HG03571 (cell line): Measurements from ENCODE around the gene PNRC2.

Experiments used
- ATAC-seq: cut with Tn5 transposase; IDR thresholded peaks from one replicate; pipeline ENCODE4 v1.9.1; 2021; ENCODE audit not compliant: unreplicated experiment

Gene PNRC2, protein sequence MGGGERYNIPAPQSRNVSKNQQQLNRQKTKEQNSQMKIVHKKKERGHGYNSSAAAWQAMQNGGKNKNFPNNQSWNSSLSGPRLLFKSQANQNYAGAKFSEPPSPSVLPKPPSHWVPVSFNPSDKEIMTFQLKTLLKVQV

DNA sequence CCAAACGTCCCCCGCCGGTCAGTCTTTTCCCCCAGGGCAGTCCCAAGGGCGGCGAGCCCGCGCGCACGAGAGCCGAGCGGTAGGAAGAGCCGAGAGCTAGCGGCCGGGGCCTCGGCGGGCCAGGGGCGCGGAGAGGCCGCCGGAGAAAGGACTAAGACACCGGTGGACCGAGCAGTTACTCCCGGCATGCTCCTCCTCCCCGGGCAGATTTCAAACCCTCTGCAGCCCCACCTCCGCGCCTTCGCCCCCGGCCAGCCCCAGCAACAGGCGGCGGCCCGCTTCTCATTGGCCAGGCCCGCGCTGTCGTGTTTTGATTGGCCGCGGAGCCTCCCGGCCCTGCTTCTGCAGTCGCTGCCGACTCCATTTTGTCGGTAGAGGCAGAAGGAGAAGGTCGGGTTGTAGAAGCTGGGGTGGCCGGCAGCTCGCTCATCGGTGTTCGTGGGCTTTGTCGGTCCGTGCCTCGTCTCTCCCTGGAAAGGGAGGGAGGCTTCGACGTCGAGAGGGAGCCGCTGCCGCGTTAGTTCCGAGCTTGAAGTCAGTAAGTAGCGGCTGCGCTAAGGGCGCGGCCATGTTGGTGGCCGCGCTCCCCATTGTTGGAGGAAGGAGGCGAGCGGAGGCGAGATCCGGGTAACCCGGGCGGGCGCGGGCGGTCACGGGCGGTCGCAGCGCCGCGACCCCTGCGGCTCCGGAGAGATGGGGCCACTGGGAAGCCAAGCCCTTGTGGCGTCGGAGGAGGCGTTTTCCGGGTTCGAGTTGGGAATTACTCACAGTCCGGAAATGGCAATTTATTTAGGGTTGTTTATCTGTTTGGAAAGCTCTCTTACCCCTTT, at the start of gene PNRC2:
Gene PNRC2, plus strand, starts transcription at position 368 of the 830 bp plus-strand sequence. CDS start 1,630 bp downstream, outside the sequence.
- peak; percentile 70 for ATAC-seq

DNA sequence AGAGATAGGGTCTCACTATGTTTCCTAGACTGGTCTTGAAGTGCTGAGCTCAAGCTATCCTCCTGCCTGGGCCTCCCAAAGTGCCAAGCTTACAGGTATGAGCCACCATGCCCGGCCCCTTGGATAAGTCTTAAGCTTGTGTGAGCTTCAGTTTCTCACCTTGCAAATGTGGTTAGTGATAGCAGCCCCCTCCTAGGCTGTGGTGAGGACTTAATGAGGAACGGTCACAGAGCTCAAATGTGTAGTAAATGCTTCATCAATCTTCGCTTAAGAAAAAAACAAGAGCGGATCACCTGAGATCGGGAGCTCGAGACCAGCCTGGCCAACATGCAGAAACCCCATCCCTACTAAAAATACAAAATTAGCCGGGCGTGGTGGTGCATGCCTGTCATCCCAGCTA, 49.5 kb upstream of the PNRC2 start:
- ATAC-seq = no peak

DNA sequence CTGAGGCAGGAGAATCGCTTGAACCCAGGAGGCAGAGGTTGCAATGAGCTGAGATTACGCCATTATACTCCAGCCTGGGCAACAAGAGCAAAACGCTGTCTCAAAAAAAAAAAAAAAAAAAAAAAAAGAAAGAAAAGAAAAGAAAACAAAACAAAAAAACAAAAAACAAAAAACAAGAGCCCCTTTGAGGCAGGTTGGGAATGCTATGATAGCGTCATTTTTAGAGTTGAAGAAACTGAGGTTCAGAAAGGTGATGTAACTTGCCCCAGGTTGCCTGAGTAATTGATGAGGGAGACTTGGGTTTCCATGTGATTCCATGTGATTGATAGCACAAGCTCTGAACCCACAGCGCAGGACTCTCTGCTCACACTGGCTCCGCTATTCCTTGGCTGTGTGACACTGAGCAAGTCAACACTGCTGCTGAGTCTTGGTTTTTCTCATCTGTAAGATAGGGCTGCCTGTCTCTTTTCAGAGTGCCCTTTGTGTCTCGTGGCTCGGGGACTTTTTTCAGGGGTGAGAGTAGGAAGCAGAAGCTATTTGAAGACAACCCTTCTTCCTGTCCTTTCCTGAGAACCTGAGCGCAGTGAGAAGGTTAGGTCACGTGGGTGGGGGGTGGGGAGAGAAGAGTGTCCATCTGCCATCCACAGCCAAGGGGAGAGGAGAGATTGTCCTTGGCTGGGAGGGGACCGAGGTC, 48.9 kb upstream of the PNRC2 start:
- ATAC-seq = no peak

DNA sequence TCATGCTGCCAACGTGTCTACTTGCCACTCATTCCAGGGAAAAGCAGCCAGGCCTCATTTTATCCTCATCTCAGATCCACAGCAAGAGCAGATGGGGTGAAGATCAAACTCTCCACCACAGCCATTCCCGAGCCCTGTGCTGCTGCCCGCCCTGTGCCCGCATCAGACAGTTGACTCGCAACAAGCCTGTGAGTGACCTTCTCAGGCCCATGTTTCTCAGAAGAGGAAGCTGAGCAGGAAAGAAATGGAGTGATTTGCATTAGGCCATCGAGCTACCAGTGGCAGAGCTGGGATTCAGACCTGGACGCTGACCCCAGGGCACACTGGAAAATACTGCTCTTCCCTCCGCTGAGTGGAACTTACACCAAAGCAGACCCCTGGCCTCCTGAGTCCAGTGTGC, 47.7 kb upstream of the PNRC2 start:
- no peak for ATAC-seq

- no peak for ATAC-seq
Measured at GRCh38 chr1:23913212-23913880, 46.3 kb upstream of the PNRC2 start, which contains the start of gene CNR2. Gene CNR2 (minus strand): TSS chr1:23913362. CDS start chr1:23875617, 37,745 bp downstream.

- no peak for ATAC-seq
Measured at GRCh38 chr1:23914921-23915320, 44.7 kb upstream of the PNRC2 start.

DNA sequence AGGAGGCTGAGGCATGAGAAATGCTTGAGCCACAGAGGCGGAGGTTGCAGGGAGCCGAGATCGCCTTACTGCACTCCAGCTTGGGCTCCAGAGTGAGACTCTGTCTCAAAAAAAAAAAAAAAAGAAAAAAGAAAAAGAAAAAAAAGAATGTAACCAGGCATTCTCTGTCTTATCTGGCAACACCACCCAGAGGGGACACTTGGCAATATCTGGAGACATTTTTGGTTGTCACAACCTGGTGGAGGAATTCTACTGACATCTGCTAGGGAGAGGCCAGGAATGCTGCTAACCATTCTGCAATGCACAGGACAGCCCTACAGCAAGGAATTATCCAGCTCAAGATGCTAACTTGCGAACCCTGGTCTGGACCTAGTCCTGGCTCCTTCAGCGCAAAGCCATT, 44.2 kb upstream of the PNRC2 start:
- ATAC-seq = no peak

DNA sequence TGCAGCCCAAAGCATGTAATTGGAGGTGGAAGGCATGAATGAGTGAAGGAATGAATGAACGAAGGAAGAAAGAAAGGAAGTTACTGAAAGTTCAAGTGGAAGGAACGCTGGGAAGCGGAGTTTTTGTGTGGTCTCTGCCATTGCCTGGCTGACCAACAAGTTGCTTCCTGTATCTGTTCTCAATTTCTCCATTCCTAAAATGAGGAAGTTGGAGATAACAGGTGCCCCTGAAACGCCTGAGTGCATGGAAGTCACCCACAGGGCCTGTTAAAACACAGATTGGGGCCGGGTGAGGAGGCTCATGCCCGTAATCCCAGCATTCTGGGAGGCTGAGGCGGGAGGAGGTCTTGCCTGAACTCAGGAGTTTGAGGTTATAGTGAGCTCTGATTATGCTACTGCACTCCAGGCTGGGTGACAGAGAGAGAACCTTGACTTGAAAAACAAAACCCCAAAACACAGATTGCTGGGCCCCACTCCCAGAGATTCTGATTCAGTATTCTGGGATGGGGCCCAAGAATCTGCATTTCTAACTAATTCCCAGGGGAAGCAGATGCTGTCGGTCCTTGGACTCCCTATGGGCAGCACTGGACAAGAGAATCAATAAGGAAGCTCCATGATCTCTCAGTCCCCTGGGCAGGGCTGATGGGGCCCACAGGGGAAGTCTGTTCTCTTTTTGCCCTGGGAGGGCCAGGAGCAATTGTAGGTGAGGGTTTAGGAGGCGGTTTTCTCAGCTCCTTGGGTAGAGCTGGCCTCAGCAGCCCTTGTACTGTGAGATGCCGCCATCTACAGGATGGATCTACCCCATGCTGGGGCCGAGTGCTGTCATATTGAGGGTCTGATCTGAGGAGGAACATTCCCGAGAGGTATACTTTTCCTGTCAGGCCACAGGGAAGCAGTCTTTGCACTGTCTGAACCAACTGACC, 43.2 kb upstream of the PNRC2 start:
- ATAC-seq = no peak

- no peak for ATAC-seq
Measured at GRCh38 chr1:23922321-23922943, 37.2 kb upstream of the PNRC2 start.

- ATAC-seq = no peak
Measured at GRCh38 chr1:23923592-23924499, 35.8 kb upstream of the PNRC2 start.

DNA sequence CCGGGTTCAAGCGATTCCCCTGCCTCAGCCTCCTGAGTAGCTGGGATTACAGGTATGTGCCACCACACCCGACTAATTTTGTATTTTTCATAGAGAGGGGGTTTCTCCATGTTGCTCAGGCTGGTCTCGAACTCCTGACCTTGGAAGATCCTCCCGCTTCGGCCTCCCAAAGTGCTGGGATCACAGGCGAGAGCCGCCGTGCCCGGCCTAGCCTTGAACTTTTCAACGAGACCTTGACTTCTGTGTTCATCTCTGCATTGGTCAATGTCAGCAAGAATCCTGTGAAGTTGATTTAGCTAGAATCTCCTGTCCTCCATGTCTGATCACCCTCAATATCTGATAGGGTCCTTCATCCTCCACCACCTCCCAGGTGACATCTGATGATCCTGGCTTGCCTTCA, 35.0 kb upstream of the PNRC2 start:
- ATAC-seq = no peak

GRCh38 chr1:23925279-23925678, 34.3 kb upstream of the PNRC2 start:
- no peak for ATAC-seq

GRCh38 chr1:23927097-23927496, 32.5 kb upstream of the PNRC2 start:
- ATAC-seq = no peak

DNA sequence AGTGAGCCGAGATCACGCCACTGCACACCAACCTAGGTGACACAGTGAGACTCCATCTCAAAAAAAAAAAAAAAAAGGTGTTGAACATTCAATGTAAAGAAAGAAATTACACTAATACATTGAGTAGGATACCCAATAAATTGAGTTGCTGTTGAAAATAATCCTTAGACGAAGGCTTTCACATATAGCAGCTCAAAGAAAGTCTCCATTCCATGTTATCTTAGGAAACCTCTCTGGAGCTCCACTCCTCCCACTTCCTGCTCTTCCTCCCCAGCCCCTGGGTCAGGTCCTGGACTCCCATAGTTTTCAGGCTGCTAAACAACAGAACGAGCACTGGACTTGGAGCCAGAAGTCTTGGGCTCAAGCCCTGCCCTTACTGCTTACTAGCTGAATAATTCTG, 30.8 kb upstream of the PNRC2 start:
- no peak for ATAC-seq

- ATAC-seq = no peak
Measured at GRCh38 chr1:23930270-23930669, 29.4 kb upstream of the PNRC2 start.

- no peak for ATAC-seq
Measured at GRCh38 chr1:23930861-23931490, 28.7 kb upstream of the PNRC2 start.

GRCh38 chr1:23931491-23931880, 28.1 kb upstream of the PNRC2 start:
- no peak for ATAC-seq

DNA sequence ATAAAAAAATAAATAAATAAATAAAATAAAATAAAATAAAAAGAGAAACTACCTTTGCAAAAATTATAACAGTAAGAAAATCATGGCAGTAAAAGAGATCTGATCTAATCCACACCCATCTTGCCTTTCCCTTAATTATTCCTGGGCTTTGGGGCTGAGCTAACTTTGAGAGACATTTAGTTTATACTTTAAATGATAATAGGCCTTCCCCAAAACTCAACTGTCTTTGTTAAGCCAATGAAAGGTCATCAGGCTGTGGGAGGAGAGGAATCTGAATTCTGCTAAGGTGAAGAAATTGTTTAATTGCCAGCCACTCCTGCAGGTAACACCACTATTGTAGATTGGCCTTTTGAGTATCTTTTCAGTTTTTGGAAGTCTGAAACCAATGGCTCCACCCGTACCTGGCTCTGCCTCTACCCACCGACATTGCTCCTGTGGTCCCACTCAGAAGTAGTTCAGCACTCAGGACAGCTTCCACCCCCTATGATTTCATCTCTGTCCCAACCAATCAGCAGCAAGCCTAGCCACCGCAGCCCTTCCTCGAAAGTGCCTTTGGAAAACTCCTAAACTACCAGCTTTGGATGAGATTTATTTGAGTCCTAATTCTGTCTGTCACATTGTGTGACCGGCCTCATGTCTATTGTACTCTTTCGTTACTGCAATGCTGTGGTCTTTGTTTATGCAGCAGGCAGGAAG, 23.0 kb upstream of the PNRC2 start:
- no peak for ATAC-seq
